ENCODE results near the gene PDE7B.

DNA sequence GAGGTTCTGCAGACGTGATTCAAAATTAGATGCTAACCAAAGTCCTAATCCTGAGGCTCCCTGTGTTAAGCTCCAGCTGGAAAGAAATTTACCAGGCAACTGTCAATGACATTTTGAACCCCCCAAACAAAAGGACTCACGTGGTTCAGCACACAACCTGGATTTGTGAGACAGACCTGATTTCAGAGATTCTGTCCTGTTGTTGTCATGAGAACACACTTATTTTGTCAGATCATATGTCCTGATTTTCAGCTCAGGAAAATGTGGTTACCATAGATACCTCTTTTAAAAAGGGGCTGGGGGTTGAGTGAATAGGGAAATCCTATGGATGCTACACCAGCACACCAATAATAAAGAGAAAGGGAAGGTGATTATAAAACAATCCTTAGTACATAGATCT lies 337.0 kb downstream of the PDE7B start:
- TF ChIP-seq TAF1 (IDR thresholded peaks at IDR 0.05; ENCODE audit: borderline replicate concordance, insufficient read depth, low read length): no peak
- TF ChIP-seq SIN3A (IDR thresholded peaks at IDR 0.05; ENCODE audit: borderline replicate concordance, insufficient read depth, low read length): no peak
- TF ChIP-seq, protein P1, sequence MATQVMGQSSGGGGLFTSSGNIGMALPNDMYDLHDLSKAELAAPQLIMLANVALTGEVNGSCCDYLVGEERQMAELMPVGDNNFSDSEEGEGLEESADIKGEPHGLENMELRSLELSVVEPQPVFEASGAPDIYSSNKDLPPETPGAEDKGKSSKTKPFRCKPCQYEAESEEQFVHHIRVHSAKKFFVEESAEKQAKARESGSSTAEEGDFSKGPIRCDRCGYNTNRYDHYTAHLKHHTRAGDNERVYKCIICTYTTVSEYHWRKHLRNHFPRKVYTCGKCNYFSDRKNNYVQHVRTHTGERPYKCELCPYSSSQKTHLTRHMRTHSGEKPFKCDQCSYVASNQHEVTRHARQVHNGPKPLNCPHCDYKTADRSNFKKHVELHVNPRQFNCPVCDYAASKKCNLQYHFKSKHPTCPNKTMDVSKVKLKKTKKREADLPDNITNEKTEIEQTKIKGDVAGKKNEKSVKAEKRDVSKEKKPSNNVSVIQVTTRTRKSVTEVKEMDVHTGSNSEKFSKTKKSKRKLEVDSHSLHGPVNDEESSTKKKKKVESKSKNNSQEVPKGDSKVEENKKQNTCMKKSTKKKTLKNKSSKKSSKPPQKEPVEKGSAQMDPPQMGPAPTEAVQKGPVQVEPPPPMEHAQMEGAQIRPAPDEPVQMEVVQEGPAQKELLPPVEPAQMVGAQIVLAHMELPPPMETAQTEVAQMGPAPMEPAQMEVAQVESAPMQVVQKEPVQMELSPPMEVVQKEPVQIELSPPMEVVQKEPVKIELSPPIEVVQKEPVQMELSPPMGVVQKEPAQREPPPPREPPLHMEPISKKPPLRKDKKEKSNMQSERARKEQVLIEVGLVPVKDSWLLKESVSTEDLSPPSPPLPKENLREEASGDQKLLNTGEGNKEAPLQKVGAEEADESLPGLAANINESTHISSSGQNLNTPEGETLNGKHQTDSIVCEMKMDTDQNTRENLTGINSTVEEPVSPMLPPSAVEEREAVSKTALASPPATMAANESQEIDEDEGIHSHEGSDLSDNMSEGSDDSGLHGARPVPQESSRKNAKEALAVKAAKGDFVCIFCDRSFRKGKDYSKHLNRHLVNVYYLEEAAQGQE (IDR thresholded peaks at IDR 0.05; ENCODE audit: insufficient read depth in 1 of 2, low read depth in 2 of 2, low read length in 2 of 2): no peak

Data from PFSK-1 (cell line).